ENCODE data around the gene RGMA. TPM values are rescaled to one million over a fixed set of nuclear protein-coding genes. Genes with fewer than 3 reads are reported as not detected.

The RGMA gene
- total and polyA plus RNA-seq, 10 of the 15 experiments (the other 5 are each of a cell fraction or from before 2014, with no cell fraction given): not detected

- in situ Hi-C loops (cut with MboI) (no loop called here), intact Hi-C loops (cut with micrococcal nuclease; ENCODE audit: unreplicated experiment) (no loop called here)
- Histone ChIP-seq H3K4me1 (ENCODE audit: control insufficient read depth, insufficient read depth, low read length) (no peaks in the 10 kb centered on the region), H3K9me3 (replicated peaks; ENCODE audit: control insufficient read depth, insufficient read depth, low read length) (no peaks in the 10 kb centered on the region), H3K79me2 (ENCODE audit: control insufficient read depth, insufficient read depth, low read length) (no peaks in the 10 kb centered on the region), H3K9ac (ENCODE audit: control insufficient read depth, insufficient read depth, low read length) (no peak overlapping the region), H4K20me1 (ENCODE audit: control insufficient read depth, insufficient read depth) (no peaks in the 10 kb centered on the region), H3K27ac (ENCODE audit: control insufficient read depth, insufficient read depth) (no peak overlapping the region), H3K4me3 (no peak overlapping the region), H3K4me2 (ENCODE audit: control insufficient read depth, insufficient read depth) (no peak overlapping the region), H2AFZ (ENCODE audit: control insufficient read depth, low read depth, low read length) (no peak overlapping the region), H3K36me3 (ENCODE audit: control insufficient read depth in 2 of 2, insufficient read depth in 2 of 2, low read length in 1 of 2) (no peaks in the 10 kb centered on the region), H3K27me3 (replicated peaks in 1 of 2; ENCODE audit: control insufficient read depth in 2 of 2, insufficient read depth in 2 of 2, low read length in 1 of 2) (peaks cover 6 to 21% of the 10 kb centered on the region in 2 experiments)
- ChIA-PET POLR2A (no interaction called here), SMC1A (ENCODE audit: uncharacterized antibody, unreplicated experiment) (no interaction called here), CTCF (no interaction called here), RAD21 (ENCODE audit: unreplicated experiment) (no interaction called here)
- no peak for DNase-seq (ENCODE audit: low read depth, low spot score)
- BruUV-seq (replicated peaks): no TSS peak
- TF ChIP-seq NFYA (IDR thresholded peaks at IDR 0.05; ENCODE audit: borderline replicate concordance, low read depth, low read length): no peak
- TF ChIP-seq POU2F2 (IDR thresholded peaks at IDR 0.05; ENCODE audit: borderline replicate concordance, low read depth, low read length): no peak
- TF ChIP-seq MEF2A (IDR thresholded peaks at IDR 0.05; ENCODE audit: insufficient read depth, low read depth, low read length): no peak
- no peak for TF ChIP-seq IKZF2 (IDR thresholded peaks at IDR 0.05)
- no peak for TF ChIP-seq MYC (IDR thresholded peaks at IDR 0.05; ENCODE audit: insufficient read depth, insufficient read length, insufficient replicate concordance, low read length, severe bottlenecking)
- TF ChIP-seq STAT1 (conservative IDR thresholded peaks at IDR 0.05): no peak
- no peak for TF ChIP-seq KDM1A (IDR thresholded peaks at IDR 0.05; ENCODE audit: borderline replicate concordance)
- TF ChIP-seq CHD1 (IDR thresholded peaks at IDR 0.05; ENCODE audit: low read depth, low read length): no peak
- no peak for TF ChIP-seq CREM (IDR thresholded peaks at IDR 0.05; ENCODE audit: low read depth)
- TF ChIP-seq E2F4 (IDR thresholded peaks at IDR 0.05; ENCODE audit: low read depth, low read length): no peak
- no peak for TF ChIP-seq RELB (IDR thresholded peaks at IDR 0.05; ENCODE audit: low read depth)
- TF ChIP-seq EED (IDR thresholded peaks at IDR 0.05; ENCODE audit: low read depth): no peak
- no peak for TF ChIP-seq HSF1 (IDR thresholded peaks at IDR 0.05; ENCODE audit: low read depth, low read length)
- TF ChIP-seq SMARCA5 (IDR thresholded peaks at IDR 0.05): no peak
- no peak for TF ChIP-seq TCF3 (IDR thresholded peaks at IDR 0.05; ENCODE audit: borderline replicate concordance, insufficient read depth, low read depth, low read length)
- TF ChIP-seq HCFC1 (IDR thresholded peaks at IDR 0.05; ENCODE audit: low read length): no peak
- no peak for TF ChIP-seq PKNOX1 (IDR thresholded peaks at IDR 0.05)
- TF ChIP-seq NR2C1 (IDR thresholded peaks at IDR 0.05): no peak
- FAIRE-seq: no peak
- 16% methylated on average over 10 of the region's 10 CpGs for WGBS (ENCODE audit: insufficient coverage, insufficient replicate concordance, low lambda C conversion rate, missing lambda C conversion rate)
- no peak for ATAC-seq
Measured at GRCh38 chr15:93072011-93072410, 17.0 kb downstream of the RGMA start.

All from GM12878 (cell line).